Neural progenitor cell (in vitro differentiated cells): ENCODE results near the gene IKBKE. TPM values are rescaled to one million over a fixed set of nuclear protein-coding genes. Genes with fewer than 3 reads are reported as not detected.
A peak's percentile ranks its signal among the peaks of the same experiment; 100 is the strongest.

ENCODE experiments used
- DNase-seq: peaks from one replicate; pipeline ENCODE4 v3.0.0-alpha.2; 2016; ENCODE audit warnings: low spot score
- H2AFZ ChIP-seq: fragments of 200-600 bp; sonication (generic); replicated peaks from 2 replicates; pipeline ENCODE4 v1.6.1; 2016; ENCODE audit warnings: antibody characterized with exemption
- H3F3A ChIP-seq: fragments of 200-600 bp; sonication (generic); 2 replicates; pipeline ENCODE4 v1.6.1; 2016; ENCODE audit warnings: antibody characterized with exemption, low read depth
- H3K27ac ChIP-seq: fragments of 200-600 bp; sonication (generic); 2 replicates; pipeline ENCODE4 v1.5.1; 2016; ENCODE audit warnings: mild to moderate bottlenecking
- H3K27me3 ChIP-seq: fragments of 200-600 bp; sonication (generic); 2 replicates; pipeline ENCODE4 v1.6.1; 2016; ENCODE audit warnings: mild to moderate bottlenecking, moderate library complexity
- H3K36me3 ChIP-seq: fragments of 200-600 bp; sonication (generic); 2 replicates; pipeline ENCODE4 v1.5.1; 2016
- H3K4me1 ChIP-seq: fragments of 200-600 bp; sonication (generic); 2 replicates; pipeline ENCODE4 v1.6.1; 2016; ENCODE audit warnings: mixed run types
- H3K4me2 ChIP-seq: fragments of 200-600 bp; sonication (generic); 2 replicates; pipeline ENCODE4 v1.6.1; 2016
- H3K4me3 ChIP-seq: fragments of 200-600 bp; sonication (generic); 2 replicates; pipeline ENCODE4 v1.5.1; 2016
- H3K79me2 ChIP-seq: fragments of 200-600 bp; sonication (generic); 2 replicates; pipeline ENCODE4 v1.6.1; 2016; ENCODE audit warnings: low read depth
- H3K9ac ChIP-seq: fragments of 200-600 bp; sonication (generic); 2 replicates; pipeline ENCODE4 v1.6.1; 2016
- H3K9me3 ChIP-seq: fragments of 200-600 bp; sonication (generic); 2 replicates; pipeline ENCODE4 v1.5.1; 2016; ENCODE audit warnings: low read depth
- H4K20me1 ChIP-seq: fragments of 200-600 bp; sonication (generic); 2 replicates; pipeline ENCODE4 v1.6.1; 2016; ENCODE audit warnings: low read depth
- H3K27ac Mint-ChIP-seq: 3 replicates; pipeline ENCODE4 v1.8.0; 2021; ENCODE audit warnings: mixed read lengths
- H3K27me3 Mint-ChIP-seq: 2 replicates; pipeline ENCODE4 v1.8.0; 2022; ENCODE audit warnings: low read depth, mild to moderate bottlenecking, inconsistent platforms, moderate library complexity, mixed read lengths; ENCODE audit not compliant: insufficient read depth
- H3K36me3 Mint-ChIP-seq: 3 replicates; pipeline ENCODE4 v1.8.0; 2021; ENCODE audit warnings: mixed read lengths
- H3K4me1 Mint-ChIP-seq: 3 replicates; pipeline ENCODE4 v1.8.0; 2021; ENCODE audit warnings: mixed read lengths
- H3K4me3 Mint-ChIP-seq: 3 replicates; pipeline ENCODE4 v1.8.0; 2021; ENCODE audit warnings: mild to moderate bottlenecking, moderate library complexity, mixed read lengths
- H3K9me3 Mint-ChIP-seq: 3 replicates; pipeline ENCODE4 v1.8.0; 2020; ENCODE audit warnings: mixed read lengths
- CTCF ChIP-seq: fragments of 200-600 bp; sonication (generic); IDR thresholded peaks from 2 replicates; pipeline ENCODE4 v1.5.1; 2017; ENCODE audit warnings: antibody characterized with exemption, mild to moderate bottlenecking
- EZH2 ChIP-seq: fragments of 200-600 bp; sonication (generic); IDR thresholded peaks from 2 replicates; pipeline ENCODE4 v1.6.1; 2017; ENCODE audit warnings: antibody characterized with exemption, mild to moderate bottlenecking, moderate library complexity
- EZH2phosphoT487 ChIP-seq: fragments of 200-600 bp; sonication (generic); IDR thresholded peaks from 2 replicates; pipeline ENCODE4 v1.6.1; 2017; ENCODE audit warnings: antibody characterized with exemption
- total RNA-seq: library from RNA; depleted of rRNA; stranded (reverse); fragments of >200 nt; gene quantifications from 2 replicates; pipeline ENCODE4 v1.2.3, GENCODE V29; 2015; ENCODE audit warnings: low replicate concordance

Gene IKBKE
- total RNA-seq, 1 donor from 2014 or later: 0.26 TPM

- no peak overlapping the region for H3K4me3 ChIP-seq
- H3K9me3 Mint-ChIP-seq: no peaks in the 10 kb centered on the region
- H3K4me2 ChIP-seq: no peak overlapping the region
- H3K27ac ChIP-seq: no peak overlapping the region
- no peaks in the 10 kb centered on the region for H3K36me3 ChIP-seq
- peaks cover 7% of the 10 kb centered on the region for H3K27me3 Mint-ChIP-seq
- H3K4me3 Mint-ChIP-seq: no peak overlapping the region
- H3K9me3 ChIP-seq: no peaks in the 10 kb centered on the region
- H2AFZ ChIP-seq: no peak overlapping the region
- no peak overlapping the region for H3K27ac Mint-ChIP-seq
- TF ChIP-seq CTCF: no peak
- no peak for TF ChIP-seq EZH2
- no peak for TF ChIP-seq EZH2phosphoT487
- H3K4me1 ChIP-seq: no peaks in the 10 kb centered on the region
- H3K4me1 Mint-ChIP-seq: no peaks in the 10 kb centered on the region
- no peak for DNase-seq
- H4K20me1 ChIP-seq: no peaks in the 10 kb centered on the region
- no peak overlapping the region for H3K9ac ChIP-seq
- no peaks in the 10 kb centered on the region for H3F3A ChIP-seq
- no peaks in the 10 kb centered on the region for H3K79me2 ChIP-seq
- no peaks in the 10 kb centered on the region for H3K36me3 Mint-ChIP-seq
- no peaks in the 10 kb centered on the region for H3K27me3 ChIP-seq
Measured at GRCh38 chr1:206529425-206529824, 59.1 kb downstream of the IKBKE start.

GRCh38 chr1:206532368-206532767, 62.1 kb downstream of the IKBKE start:
- Histone ChIP-seq H3K4me2 (no peak overlapping the region), H3K79me2 (no peaks in the 10 kb centered on the region), H3K4me1 (no peaks in the 10 kb centered on the region), H3K27me3 (no peaks in the 10 kb centered on the region), H3K36me3 (no peaks in the 10 kb centered on the region), H4K20me1 (no peaks in the 10 kb centered on the region), H3F3A (no peaks in the 10 kb centered on the region), H3K27ac (no peak overlapping the region), H3K4me3 (no peak overlapping the region), H3K9me3 (no peaks in the 10 kb centered on the region), H2AFZ (no peak overlapping the region), H3K9ac (no peak overlapping the region)
- Mint-ChIP-seq H3K4me1 (peaks cover 3% of the 10 kb centered on the region), H3K27ac (no peak overlapping the region), H3K4me3 (no peak overlapping the region), H3K36me3 (no peaks in the 10 kb centered on the region), H3K27me3 (peaks cover 5% of the 10 kb centered on the region), H3K9me3 (no peaks in the 10 kb centered on the region)
- no peak for DNase-seq
- TF ChIP-seq EZH2phosphoT487 (no peak), CTCF (no peak), EZH2 (no peak)

GRCh38 chr1:206534552-206534951, 64.3 kb downstream of the IKBKE start:
- no peak overlapping the region for H3K9ac ChIP-seq
- no peaks in the 10 kb centered on the region for H3K27me3 ChIP-seq
- H4K20me1 ChIP-seq: no peaks in the 10 kb centered on the region
- no peak overlapping the region for H3K4me3 Mint-ChIP-seq
- H3K4me2 ChIP-seq: no peak overlapping the region
- TF ChIP-seq EZH2 (no peak), EZH2phosphoT487 (no peak), CTCF (no peak)
- H3K4me1 Mint-ChIP-seq: peaks cover 9% of the 10 kb centered on the region
- no peaks in the 10 kb centered on the region for H3K79me2 ChIP-seq
- no peak for DNase-seq
- H3K9me3 Mint-ChIP-seq: no peaks in the 10 kb centered on the region
- H3K4me3 ChIP-seq: no peak overlapping the region
- no peaks in the 10 kb centered on the region for H3K36me3 ChIP-seq
- no peaks in the 10 kb centered on the region for H3K9me3 ChIP-seq
- H3K27ac Mint-ChIP-seq: peak overlapping the region; percentile 83
- no peaks in the 10 kb centered on the region for H3K4me1 ChIP-seq
- no peak overlapping the region for H2AFZ ChIP-seq
- H3K36me3 Mint-ChIP-seq: no peaks in the 10 kb centered on the region
- no peaks in the 10 kb centered on the region for H3K27me3 Mint-ChIP-seq
- no peak overlapping the region for H3K27ac ChIP-seq
- H3F3A ChIP-seq: no peaks in the 10 kb centered on the region

- no peak overlapping the region for H3K4me3 ChIP-seq
- Mint-ChIP-seq H3K4me3 (no peak overlapping the region), H3K27me3 (no peaks in the 10 kb centered on the region), H3K36me3 (no peaks in the 10 kb centered on the region), H3K9me3 (no peaks in the 10 kb centered on the region), H3K4me1 (peaks cover 12% of the 10 kb centered on the region), H3K27ac (no peak overlapping the region)
- H3K9ac ChIP-seq: no peak overlapping the region
- H3K27ac ChIP-seq: no peak overlapping the region
- no peak overlapping the region for H2AFZ ChIP-seq
- no peak for DNase-seq
- no peaks in the 10 kb centered on the region for H3K27me3 ChIP-seq
- no peaks in the 10 kb centered on the region for H3K79me2 ChIP-seq
- no peaks in the 10 kb centered on the region for H3K4me1 ChIP-seq
- no peak overlapping the region for H3K4me2 ChIP-seq
- no peaks in the 10 kb centered on the region for H3K36me3 ChIP-seq
- H3K9me3 ChIP-seq: no peaks in the 10 kb centered on the region
- TF ChIP-seq EZH2 (no peak), EZH2phosphoT487 (no peak), CTCF (no peak)
- H4K20me1 ChIP-seq: no peaks in the 10 kb centered on the region
- no peaks in the 10 kb centered on the region for H3F3A ChIP-seq
Measured at GRCh38 chr1:206535853-206536188, 65.5 kb downstream of the IKBKE start.
